ENCODE data around the gene ARSB.
"Not testable (repeated sequence)": the region's sequence is repeated elsewhere in the genome, so short reads cannot be mapped to it uniquely, and the experiment has no call there.

Gene ARSB

GRCh38 chr5:78746021-78746770, 238.9 kb downstream of the ARSB start:
- no peak for DNase-seq

DNA sequence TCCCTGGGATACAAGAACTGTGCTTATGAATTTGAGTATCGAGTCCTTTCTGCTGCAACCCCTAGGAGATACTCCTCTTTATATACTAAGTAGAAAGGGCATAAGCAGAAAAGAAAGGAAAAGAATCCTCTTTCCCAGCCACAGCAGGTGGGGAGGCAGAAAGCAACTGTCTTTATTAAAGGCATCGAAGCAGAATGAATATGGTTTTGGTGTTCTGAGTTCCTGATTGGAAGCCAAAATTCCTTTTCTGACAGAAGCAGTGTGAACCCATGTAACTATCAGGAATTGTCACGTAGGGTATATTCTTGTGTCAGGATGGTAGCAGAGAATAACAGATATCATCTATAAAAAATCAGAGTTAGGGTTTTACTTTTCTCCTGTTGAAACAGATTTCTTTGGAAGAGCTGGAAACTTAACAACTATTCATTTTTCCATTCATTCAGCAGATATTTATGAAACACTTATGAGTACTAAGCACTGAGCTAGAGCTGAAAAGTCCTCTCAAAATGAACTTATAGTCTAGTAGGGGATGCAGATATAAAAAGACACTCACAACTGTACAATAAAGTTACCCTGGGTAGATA, 240.1 kb downstream of the ARSB start:
- DNase-seq: no peak

DNA sequence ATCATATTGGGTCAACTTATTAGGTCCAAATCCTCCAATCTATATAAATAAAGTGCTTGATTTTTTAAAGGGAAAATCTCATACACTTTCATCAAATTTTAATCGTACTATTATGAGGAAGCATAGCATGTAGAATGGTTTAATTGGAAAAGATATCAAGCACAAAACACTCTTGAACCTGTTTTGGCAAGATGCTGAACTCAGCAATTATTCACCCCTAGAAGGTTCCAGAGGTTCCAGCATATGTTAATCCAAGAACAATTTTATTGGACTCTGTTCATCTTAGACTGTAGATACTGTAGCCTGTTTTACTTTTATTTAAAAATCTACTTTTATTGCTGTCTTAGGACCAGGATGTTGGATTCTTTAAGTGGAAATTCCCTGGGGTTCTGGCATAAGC, 244.1 kb downstream of the ARSB start:
- no peak for DNase-seq

DNA sequence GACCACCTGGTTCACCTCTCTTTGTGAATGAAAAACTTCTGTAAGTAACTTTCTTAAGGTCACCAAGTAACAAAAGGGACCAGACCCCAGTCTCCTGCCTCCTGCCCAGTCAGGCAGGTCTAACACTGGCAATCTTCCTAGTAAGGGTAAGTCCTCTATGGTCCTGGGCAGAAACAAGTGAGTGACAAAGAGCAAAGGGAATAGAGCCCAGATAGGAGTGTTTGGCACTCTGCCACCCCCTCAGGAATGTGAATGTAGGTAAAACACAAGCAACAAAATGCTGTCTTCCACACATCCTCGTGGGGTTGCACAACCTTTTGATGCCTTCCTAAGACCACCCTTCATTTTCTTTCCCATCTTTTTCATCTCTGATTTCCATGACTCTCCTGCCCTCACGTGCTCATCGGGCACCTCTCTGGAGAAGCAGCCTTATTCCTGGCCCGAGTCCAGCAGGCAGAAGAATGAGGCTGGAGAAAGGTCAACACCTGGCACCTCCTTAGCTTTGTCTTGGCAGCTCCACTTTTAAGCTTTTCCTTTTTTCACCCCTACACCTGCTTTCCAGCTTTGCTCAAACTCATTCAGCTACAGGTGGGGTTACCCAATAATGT, 246.3 kb downstream of the ARSB start:
- no peak for DNase-seq

GRCh38 chr5:78738104-78738503, 247.0 kb downstream of the ARSB start:
- no peak for DNase-seq

- DNase-seq: no peak
These were observed 249.2 kb downstream of the ARSB start for GRCh38 chr5:78735834-78736463.

GRCh38 chr5:78734950-78735349, 250.2 kb downstream of the ARSB start:
- no peak for DNase-seq

GRCh38 chr5:78734094-78734845, 250.8 kb downstream of the ARSB start:
- no peak for DNase-seq

GRCh38 chr5:78732721-78733120, 252.4 kb downstream of the ARSB start:
- DNase-seq: not testable (repeated sequence)

DNA sequence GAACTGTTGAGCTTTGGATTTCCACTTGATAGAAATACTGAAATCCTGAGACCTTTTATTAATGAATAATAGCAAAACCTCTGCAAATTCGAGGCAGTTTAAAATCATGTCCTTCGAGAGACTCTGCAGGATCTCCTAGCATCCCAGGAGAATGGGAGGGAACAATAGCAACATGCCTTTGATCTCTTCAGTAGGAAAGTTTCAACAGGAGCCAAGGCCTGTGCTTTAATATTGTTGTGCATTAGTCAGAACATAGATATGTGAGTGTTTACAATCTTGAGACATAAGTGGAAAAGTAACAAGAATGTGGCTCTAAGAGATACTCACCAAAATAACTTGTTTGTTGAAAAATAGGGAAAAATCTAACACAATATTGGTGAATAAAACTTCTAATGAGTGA, 253.2 kb downstream of the ARSB start:
- no peak for DNase-seq

GRCh38 chr5:78730300-78731094, 254.6 kb downstream of the ARSB start:
- no peak for DNase-seq

- no peak for DNase-seq
These were observed 257.0 kb downstream of the ARSB start for GRCh38 chr5:78727786-78728761.
